Dedifferentiated amniotic fluid mesenchymal stem cell (primary cell): Measurements from ENCODE around the gene IL4R.
"Not testable (repeated sequence)": the region's sequence is repeated elsewhere in the genome, so short reads cannot be mapped to it uniquely, and the experiment has no call there.

Experiments
- DNase-seq: peaks from one replicate; pipeline ENCODE4 v3.0.0-alpha.2; 2016; ENCODE audit errors: extremely low spot score

Gene IL4R

GRCh38 chr16:27381236-27381635, 67.5 kb downstream of the IL4R start:
- no peak for DNase-seq

DNA sequence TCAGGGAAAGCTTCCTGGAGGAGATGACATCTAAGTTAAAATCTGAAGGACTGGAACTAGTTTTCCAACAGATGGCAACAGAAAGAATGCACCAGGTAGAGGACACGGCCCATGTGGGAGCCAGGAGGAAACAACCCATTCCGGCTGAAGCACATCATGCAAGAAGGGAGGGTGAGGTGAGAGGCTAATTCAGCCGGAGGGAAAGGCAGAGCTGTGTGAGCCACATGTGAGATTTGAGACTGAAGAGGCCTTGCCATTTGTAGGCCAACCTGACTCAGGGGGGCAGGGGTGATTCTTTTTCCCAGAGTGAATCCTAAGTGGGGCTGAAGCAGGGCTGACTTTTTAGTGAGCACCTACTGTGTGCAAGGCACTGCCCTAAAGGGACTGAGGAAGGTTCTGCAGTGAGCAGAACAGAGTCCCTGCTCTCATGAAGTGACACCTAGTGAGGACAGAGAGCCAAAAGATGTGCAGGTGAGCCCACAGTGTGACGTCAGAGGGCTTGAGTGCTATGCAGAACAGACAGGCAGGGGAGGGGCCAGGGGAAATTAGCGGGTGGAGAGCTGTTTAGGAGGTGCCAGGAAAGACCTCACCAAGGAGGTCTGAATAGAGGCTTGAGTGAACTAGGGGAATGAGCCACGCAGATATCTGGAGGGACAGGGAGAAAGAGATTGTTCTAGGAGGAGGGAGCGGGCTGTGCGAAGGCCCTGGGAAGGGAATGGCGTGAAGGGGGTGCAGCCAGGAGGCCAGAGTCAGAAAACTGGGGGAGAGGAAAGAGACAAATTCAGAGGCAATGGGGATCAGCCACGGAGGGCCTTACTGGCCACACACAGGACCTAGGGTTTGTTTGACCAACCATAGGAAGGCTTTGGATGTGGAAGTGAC, 68.4 kb downstream of the IL4R start:
- DNase-seq, result no peak

GRCh38 chr16:27383556-27384243, 69.9 kb downstream of the IL4R start:
- no peak for DNase-seq

DNA sequence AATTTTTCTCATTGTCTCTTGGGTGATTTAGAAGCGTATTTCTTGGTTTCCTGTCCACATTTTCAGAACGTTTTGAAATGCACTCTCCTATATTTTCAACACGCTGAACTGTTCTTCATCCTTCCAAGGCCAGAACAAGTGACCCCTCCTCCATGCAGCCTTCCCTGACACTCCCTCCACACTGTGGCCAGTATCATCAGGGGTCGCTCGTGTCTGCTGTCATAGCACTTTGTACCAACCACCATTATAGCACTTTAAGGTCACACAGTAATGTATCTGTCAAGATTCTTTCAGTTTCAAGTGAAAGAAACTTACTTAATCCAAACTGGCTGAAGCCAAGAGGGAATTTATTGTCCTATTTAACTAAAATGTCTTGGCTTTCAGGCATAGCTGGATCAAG, 70.7 kb downstream of the IL4R start:
- DNase-seq, result no peak

- DNase-seq, result no peak
These were observed 71.6 kb downstream of the IL4R start for GRCh38 chr16:27385398-27385797.

DNA sequence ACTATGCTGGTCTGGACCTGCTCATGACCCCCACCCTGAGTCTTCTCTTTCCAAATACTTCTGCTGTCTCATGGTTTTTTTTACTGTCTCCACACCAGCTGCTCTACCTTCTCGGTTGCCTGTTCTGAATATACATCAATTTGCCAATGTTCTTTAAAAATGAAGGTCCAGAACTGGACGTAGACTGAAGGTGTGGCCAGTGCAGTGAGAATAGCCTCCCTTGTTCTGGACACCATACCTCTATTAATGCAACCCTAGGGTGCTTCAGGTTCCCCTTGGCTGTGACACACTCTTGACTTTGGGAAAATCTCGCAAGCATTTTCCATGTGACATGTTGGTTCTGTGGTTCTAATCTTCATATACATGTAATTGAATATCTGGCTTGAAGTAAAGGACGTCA, 72.9 kb downstream of the IL4R start:
- DNase-seq, result no peak

- no peak for DNase-seq
These were observed 74.0 kb downstream of the IL4R start for GRCh38 chr16:27387724-27388123.

- no peak for DNase-seq
These were observed 75.6 kb downstream of the IL4R start for GRCh38 chr16:27389272-27389961.

DNA sequence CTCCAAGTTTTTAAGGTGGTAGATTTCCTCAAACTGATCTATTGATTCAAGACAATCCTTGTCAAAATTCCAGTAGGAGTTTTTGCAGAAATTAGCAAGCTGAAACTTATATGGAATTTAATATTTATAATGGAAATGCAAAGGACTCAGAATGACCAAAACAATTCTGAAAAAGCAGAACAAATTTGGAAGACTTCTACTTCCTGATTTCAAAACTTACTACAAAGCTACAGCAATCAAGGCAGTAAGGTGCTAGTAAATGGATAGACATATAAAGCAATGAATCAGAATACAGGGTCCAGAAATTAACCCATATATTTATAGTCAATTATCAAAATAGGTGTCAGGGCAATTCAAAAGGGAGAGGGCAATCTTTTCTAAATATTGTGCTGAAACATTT, 76.4 kb downstream of the IL4R start:
- DNase-seq, result no peak

GRCh38 chr16:27392671-27393070, 78.9 kb downstream of the IL4R start:
- DNase-seq, result no peak

DNA sequence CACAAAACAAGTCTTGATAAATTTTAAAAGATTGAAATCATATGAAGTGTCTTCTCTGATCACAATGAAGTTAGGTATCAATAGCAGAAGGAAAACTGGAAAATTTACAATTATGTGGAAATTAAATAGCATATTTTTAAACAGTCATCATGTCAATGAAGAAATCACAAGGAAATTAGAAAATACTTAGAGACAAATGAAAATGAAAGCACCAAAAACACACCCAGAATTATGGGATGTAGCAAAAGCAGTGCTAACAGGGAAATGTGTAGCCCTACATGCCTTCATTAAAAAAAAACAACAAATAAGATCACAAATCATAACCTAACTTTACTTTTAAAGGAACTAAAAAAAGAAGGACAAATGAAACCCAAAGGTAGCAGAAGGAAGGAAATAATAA, 80.7 kb downstream of the IL4R start:
- no peak for DNase-seq

DNA sequence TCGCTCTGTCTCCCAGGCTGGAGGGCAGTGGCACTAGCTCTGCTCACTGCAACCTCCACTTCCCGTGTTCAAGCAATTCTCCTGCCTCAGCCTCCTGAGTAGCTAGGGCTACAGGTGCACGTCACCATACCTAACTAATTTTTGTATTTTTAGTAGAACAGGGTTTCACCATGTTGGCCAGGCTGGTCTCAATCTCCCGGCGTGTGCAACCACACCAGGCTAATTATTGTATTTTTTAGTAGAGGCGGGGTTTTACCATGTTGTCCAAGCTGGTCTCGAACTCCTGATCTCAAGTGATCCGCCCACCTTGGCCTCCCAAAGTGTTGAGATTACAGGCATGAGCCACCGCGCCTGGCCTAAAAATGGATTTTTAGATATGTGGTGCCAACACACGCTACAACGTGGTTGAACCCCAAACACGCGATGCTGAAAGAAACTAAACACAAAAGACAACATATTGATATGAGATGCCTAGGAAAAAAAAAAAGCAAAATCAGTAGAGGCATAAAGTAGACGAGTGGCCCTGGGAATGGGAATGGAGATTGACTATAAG, 84.6 kb downstream of the IL4R start:
- DNase-seq, result not testable (repeated sequence)

DNA sequence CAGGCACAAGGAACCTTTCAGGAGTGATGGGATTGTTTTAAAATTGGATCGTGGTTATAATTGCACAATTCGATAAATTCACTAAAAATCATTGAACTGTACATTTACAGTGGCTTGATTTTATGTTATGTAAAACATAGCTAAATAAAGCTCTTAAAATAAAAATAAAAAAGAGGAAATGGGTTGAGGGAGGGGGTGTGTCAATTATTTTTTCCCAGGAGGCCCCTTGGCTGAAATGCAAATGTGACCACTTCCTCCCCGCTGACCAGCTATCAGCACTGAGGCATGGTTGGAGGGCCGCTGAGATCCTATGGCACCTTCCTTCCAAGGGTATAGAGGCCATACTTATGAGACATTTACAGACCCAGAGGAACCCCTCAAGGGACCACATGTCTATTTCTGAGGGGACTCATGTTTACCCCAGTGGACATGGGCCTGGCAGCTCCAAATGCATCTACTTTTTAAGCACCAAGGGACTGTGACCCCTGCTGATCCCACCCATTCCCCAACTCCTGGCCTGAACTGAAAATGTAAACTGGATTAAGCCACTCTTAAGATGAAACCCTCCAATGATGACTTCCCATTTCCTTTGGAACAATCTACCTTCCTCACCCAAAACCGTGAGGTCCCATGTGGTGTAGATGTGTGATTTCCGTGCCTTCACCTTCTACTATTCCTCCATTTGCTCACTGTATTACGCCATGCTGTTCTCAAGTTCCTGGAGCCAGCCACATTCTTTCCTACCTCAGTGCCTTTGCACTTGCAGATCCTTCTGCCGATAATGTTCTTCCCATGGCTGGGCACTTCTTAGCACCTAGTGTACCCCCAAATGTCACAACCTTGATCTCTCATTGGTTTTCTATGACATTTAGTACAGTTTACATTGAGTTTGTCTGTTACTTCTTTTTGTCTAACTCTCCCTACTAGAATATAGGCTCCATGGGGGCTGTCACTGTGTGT, 85.4 kb downstream of the IL4R start:
- DNase-seq, result no peak

DNA sequence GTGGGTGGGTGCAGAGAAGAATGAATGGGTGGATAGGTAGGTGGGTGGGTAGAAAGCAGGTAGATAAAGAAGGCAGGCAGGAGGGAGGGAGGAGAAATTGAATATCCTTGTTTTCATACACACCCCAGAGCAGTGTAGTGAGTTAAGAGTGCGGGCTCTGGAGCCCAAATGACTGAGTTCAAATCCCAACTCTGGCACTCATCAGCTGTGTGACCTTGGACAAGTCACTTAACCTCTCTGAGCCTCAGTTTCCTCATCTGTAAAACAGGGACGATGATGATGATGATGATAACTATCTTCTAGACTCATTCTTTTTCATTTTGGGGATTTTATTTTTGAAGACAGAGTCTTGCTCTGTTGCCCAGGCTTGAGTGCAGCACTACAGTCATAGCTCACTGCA, 86.2 kb downstream of the IL4R start:
- DNase-seq, result no peak

DNA sequence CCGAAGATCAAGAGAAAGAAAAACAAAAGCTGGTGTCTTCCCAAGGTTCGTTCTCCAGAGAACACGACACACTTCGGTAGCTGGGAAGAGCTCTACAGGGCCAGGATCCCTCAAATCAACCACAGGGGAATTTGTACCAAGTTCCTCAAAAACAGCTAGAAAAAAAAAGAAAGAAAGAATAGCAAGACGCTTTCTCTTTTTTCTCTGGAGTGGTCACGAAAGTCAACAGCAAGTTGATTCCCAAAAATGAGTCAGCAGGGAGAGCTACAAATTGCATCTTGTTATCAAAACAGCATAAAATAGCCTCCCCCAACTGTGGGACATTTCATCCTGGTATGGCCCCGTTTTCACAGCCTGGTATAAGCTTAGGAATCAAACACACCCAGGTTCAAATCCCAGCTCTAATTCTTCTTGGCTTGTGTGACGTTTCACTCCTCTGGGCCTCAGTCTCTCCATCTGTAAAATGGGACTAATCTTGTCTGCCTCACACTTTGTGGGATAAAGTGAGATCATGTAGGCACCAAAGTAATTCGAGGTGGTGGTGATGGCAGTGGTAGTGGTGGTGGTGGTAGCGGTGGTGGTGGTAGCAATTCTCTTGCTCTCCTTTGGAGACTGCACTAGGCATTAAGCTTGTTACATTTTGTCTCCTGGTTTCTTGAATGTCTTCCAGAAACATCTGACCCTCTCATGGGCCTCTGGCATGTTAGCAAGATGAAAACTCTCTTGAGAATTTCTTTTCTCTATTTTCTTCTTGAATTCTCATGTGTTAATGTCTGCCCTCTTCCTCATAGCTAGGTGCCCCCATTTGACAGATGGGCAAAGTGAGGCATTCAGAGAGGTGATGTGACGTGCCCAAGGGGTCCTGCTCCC, 87.2 kb downstream of the IL4R start:
- no peak for DNase-seq

DNA sequence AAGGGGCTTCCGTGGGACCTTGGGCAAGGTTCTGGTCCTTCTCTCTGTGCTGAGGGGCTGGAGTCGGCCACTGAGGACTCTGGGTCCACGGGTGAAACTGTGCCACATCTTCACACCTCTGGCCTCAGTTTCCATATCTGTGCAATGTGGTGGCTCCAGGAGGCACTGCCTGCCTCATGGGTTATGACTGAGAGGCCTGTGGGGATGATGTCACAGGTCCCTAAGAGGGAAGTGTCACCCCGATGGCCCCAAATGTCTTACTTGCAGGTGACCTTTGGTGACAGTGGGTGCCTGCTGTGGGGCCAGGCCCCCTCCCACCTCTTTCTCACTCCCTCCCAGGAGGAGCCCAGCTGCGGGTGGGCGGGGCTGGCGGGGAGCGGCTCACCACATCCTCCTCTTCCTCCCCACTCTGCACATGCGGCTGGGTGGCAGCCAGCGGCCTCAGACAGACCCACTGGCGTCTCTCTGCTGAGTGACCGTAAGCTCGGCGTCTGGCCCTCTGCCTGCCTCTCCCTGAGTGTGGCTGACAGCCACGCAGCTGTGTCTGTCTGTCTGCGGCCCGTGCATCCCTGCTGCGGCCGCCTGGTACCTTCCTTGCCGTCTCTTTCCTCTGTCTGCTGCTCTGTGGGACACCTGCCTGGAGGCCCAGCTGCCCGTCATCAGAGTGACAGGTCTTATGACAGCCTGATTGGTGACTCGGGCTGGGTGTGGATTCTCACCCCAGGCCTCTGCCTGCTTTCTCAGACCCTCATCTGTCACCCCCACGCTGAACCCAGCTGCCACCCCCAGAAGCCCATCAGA, 88.2 kb downstream of the IL4R start, which contains the start of gene IL21R:
IL21R (plus strand) TSS at position 407 of the 801 bp plus-strand sequence. CDS start 27,898 bp downstream, outside the sequence.
- DNase-seq, result no peak

- no peak for DNase-seq
These were observed 88.8 kb downstream of the IL4R start for GRCh38 chr16:27402569-27402963.

- no peak for DNase-seq
These were observed 89.3 kb downstream of the IL4R start for GRCh38 chr16:27402964-27403600.

GRCh38 chr16:27403601-27403992, 89.8 kb downstream of the IL4R start:
- no peak for DNase-seq
